ENCODE data around the gene XIRP1. TPM values are rescaled to one million over a fixed set of nuclear protein-coding genes. Genes with fewer than 3 reads are reported as not detected.

The XIRP1 gene
- total and polyA plus RNA-seq, 4 donors: 0.01 TPM; not detected in 3

GRCh38 chr3:39189959-39190269 is 2.5 kb downstream of the XIRP1 start:
- no peaks in the 10 kb centered on the region for H3K9me3 ChIP-seq (ENCODE audit: control insufficient read depth in 4 of 4, low read length in 3 of 4)
- no peak overlapping the region for H3K27ac ChIP-seq (ENCODE audit: low read depth in 1 of 2, low read length in 2 of 2)
- no peaks in the 10 kb centered on the region for H3K36me3 ChIP-seq (ENCODE audit: control insufficient read depth in 4 of 4, insufficient read depth in 3 of 4, low read depth in 1 of 4, low read length in 3 of 4)
- H3K27me3 ChIP-seq (ENCODE audit: control insufficient read depth in 4 of 4, insufficient read depth in 4 of 4, low read length in 3 of 4): no peaks in the 10 kb centered on the region
- no peak overlapping the region for H3K9ac ChIP-seq (ENCODE audit: low read depth in 1 of 2, low read length in 2 of 2)
- no peak overlapping the region for H3K4me3 ChIP-seq (ENCODE audit: low read depth in 1 of 3, low read length in 3 of 3)
- H3K4me1 ChIP-seq (ENCODE audit: control insufficient read depth in 4 of 4, insufficient read depth in 4 of 4, low read length in 3 of 4): peaks cover 0 to 4% (median 1%) of the 10 kb centered on the region in 4 donors
- WGBS: 20% methylated on average over 5 of the region's 5 CpGs
- TF ChIP-seq SP1 (IDR thresholded peaks at IDR 0.05): no peak
- peak; percentile 72 for TF ChIP-seq FOXA1 (IDR thresholded peaks at IDR 0.05)
- TF ChIP-seq FOXA2 (IDR thresholded peaks at IDR 0.05): peak; percentile 68
- TF ChIP-seq RXRA (IDR thresholded peaks at IDR 0.05): peak; percentile 39 to 52
- peak; percentile 88 to 94 for TF ChIP-seq RAD21 (IDR thresholded peaks at IDR 0.05)
- TF ChIP-seq CTCF (IDR thresholded peaks at IDR 0.05; ENCODE audit: low read depth, low read length, missing input control): peak; percentile 88
- peak in 1 of 2 donors; percentile 10 for TF ChIP-seq GABPA (IDR thresholded peaks at IDR 0.05 in 1 of 2, conservative IDR thresholded peaks at IDR 0.05 in 1 of 2)
- no peak for TF ChIP-seq ATF3 (IDR thresholded peaks at IDR 0.05)
- TF ChIP-seq REST (IDR thresholded peaks at IDR 0.05): no peak
- TF ChIP-seq HNF4A (conservative IDR thresholded peaks at IDR 0.05): peak; percentile 25 to 33
- TF ChIP-seq YY1 (IDR thresholded peaks at IDR 0.05): no peak
- TF ChIP-seq JUND (IDR thresholded peaks at IDR 0.05): no peak
- peak; percentile 60 for DNase-seq (ENCODE audit: low spot score)

GRCh38 chr3:39189150-39189958 is 3.0 kb downstream of the XIRP1 start:
- Histone ChIP-seq H3K4me1 (ENCODE audit: control insufficient read depth in 4 of 4, insufficient read depth in 4 of 4, low read length in 3 of 4) (peaks cover 0 to 4% (median 1%) of the 10 kb centered on the region in 4 donors), H3K36me3 (ENCODE audit: control insufficient read depth in 4 of 4, insufficient read depth in 3 of 4, low read depth in 1 of 4, low read length in 3 of 4) (no peaks in the 10 kb centered on the region), H3K4me3 (ENCODE audit: low read depth in 1 of 3, low read length in 3 of 3) (no peak overlapping the region), H3K9ac (ENCODE audit: low read depth in 1 of 2, low read length in 2 of 2) (no peak overlapping the region), H3K27ac (ENCODE audit: low read depth in 1 of 2, low read length in 2 of 2) (no peak overlapping the region), H3K9me3 (ENCODE audit: control insufficient read depth in 4 of 4, low read length in 3 of 4) (no peaks in the 10 kb centered on the region), H3K27me3 (ENCODE audit: control insufficient read depth in 4 of 4, insufficient read depth in 4 of 4, low read length in 3 of 4) (no peaks in the 10 kb centered on the region)
- no peak for DNase-seq (ENCODE audit: low spot score)
- TF ChIP-seq HNF4G (IDR thresholded peaks at IDR 0.05): no peak
- 82% methylated on average over 15 of the region's 15 CpGs for WGBS
